Thymus (tissue), 11 donors: ENCODE data around the gene STAC3. TPM values are rescaled to one million over a fixed set of nuclear protein-coding genes. Genes with fewer than 3 reads are reported as not detected.

Experiments used
- DNase-seq, 9 donors: peaks; one replicate each; pipeline ENCODE4 v3.0.0-alpha.2; 2013; ENCODE audit warnings: low spot score in 9 of 9, low read depth in 6 of 9, missing footprints in 1 of 9
- H3K27ac ChIP-seq, 2 donors: one replicate each; pipeline ENCODE4 v1.5.1; 2013; ENCODE audit warnings: control low read depth in 1 of 2, low read depth in 1 of 2, low read length in 1 of 2, mild to moderate bottlenecking in 1 of 2, moderate library complexity in 1 of 2
- H3K27me3 ChIP-seq, 2 donors: one replicate each; pipeline ENCODE4 v1.5.1; 2013; ENCODE audit warnings: low read length in 1 of 2; ENCODE audit not compliant: control insufficient read depth in 2 of 2, insufficient read depth in 1 of 2
- H3K36me3 ChIP-seq, 2 donors: one replicate each; pipeline ENCODE4 v1.5.1; 2013; ENCODE audit warnings: low read length in 1 of 2, mild to moderate bottlenecking in 1 of 2, moderate library complexity in 1 of 2; ENCODE audit not compliant: control insufficient read depth in 2 of 2, insufficient read depth in 2 of 2
- H3K4me1 ChIP-seq, 2 donors: one replicate each; pipeline ENCODE4 v1.5.1; 2013; ENCODE audit warnings: low read length in 2 of 2; ENCODE audit not compliant: control insufficient read depth in 2 of 2, insufficient read depth in 2 of 2
- H3K4me3 ChIP-seq, 2 donors: one replicate each; pipeline ENCODE4 v1.5.1; 2013; ENCODE audit warnings: low read length in 2 of 2, control low read depth in 1 of 2, mild to moderate bottlenecking in 1 of 2
- H3K9me3 ChIP-seq, 2 donors: one replicate each; pipeline ENCODE4 v1.5.1; 2013; ENCODE audit warnings: low read length in 1 of 2, mild to moderate bottlenecking in 1 of 2; ENCODE audit not compliant: control insufficient read depth in 2 of 2, insufficient read depth in 1 of 2
- WGBS: extraction: QIAGEN DNeasy Blood & Tissue Kit; methylation state at CpG from one replicate; pipeline ENCODE4 v1.1.7; 2013; 5-methylcytosine and 5-hydroxymethylcytosine counted together
- polyA plus RNA-seq: library from polyadenylated mRNA; stranded (reverse); fragments of 200-250 nt; gene quantifications from one replicate; pipeline ENCODE4 v1.2.3, GENCODE V29; 2013
- total RNA-seq: library from RNA; stranded (reverse); fragments of 120-200 nt; gene quantifications from one replicate; pipeline ENCODE4 v1.2.4, GENCODE V29; 2013
- donor health status: healthy.

The STAC3 gene
- total and polyA plus RNA-seq, 2 donors: 2.1 to 12.3 TPM

DNA sequence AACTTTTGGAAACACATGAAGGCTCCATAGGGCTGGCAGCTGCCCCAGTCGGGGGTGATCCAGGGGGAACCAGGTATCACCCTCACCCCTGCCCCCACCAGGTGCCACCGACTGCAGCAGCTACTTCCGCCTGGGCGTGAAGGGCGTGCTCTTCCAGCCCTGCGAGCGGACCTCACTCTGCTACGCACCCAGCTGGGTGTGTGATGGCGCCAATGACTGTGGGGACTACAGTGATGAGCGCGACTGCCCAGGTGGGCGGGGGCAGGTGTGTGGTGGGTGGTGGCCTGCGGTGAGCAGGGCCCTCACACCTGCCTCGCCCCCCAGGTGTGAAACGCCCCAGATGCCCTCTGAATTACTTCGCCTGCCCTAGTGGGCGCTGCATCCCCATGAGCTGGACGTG is 56.7 kb downstream of the STAC3 start:
- Histone ChIP-seq H3K4me1 (no peaks in the 10 kb centered on the region), H3K27ac (no peak overlapping the region), H3K27me3 (peaks cover 0 to 11% of the 10 kb centered on the region in 2 donors), H3K4me3 (no peak overlapping the region), H3K9me3 (no peaks in the 10 kb centered on the region), H3K36me3 (no peaks in the 10 kb centered on the region)
- DNase-seq: no peak
- WGBS: 94% methylated on average over 18 of the region's 18 CpGs

DNA sequence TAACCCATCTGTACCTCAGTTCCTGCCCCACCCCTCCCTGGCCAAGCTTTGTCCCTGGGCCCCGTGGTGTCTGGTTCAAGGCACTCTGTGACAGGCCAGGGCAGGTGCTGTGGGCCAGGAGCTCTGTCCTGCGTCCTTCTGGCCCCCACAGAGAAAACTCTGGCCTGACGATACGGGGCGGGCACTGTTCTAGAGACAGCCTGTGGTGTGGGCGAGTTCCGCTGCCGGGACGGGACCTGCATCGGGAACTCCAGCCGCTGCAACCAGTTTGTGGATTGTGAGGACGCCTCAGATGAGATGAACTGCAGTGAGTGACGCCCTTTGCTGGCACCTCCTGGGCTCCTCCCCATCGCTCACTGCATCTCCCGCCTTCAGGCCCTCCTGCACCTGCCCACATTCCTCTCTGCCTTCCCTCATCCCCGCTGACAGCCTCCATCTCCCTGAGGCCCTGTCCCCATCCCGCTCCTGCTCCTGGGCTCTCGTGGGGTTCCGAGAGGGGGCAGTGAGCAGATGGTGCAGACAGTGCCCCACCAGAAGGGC is 57.2 kb downstream of the STAC3 start:
- H3K36me3 ChIP-seq: no peaks in the 10 kb centered on the region
- H3K4me3 ChIP-seq: no peak overlapping the region
- no peak overlapping the region for H3K27ac ChIP-seq
- no peaks in the 10 kb centered on the region for H3K4me1 ChIP-seq
- H3K27me3 ChIP-seq: peaks cover 0 to 11% of the 10 kb centered on the region in 2 donors
- no peaks in the 10 kb centered on the region for H3K9me3 ChIP-seq
- no peak for DNase-seq
- WGBS: 95% methylated on average over 19 of the region's 19 CpGs

Other genes starting within 250 kb of the STAC3 start
- 5.1 TPM for gene ZBTB39, start 244.6 kb downstream of the STAC3 start, total RNA-seq
- gene ZBTB39, start 244.6 kb downstream of the STAC3 start, polyA plus RNA-seq: 3.0 TPM
- 0.76 TPM for gene TAC3, start 234.7 kb downstream of the STAC3 start, total RNA-seq
- 4.3 TPM for gene TAC3, start 234.7 kb downstream of the STAC3 start, polyA plus RNA-seq
- gene MYO1A, start 201.1 kb downstream of the STAC3 start, total RNA-seq: 1.1 TPM
- 0.52 TPM for gene MYO1A, start 201.1 kb downstream of the STAC3 start, polyA plus RNA-seq
- 19.5 TPM for gene NEMP1, start 172.4 kb downstream of the STAC3 start, total RNA-seq
- gene NEMP1, start 172.4 kb downstream of the STAC3 start, polyA plus RNA-seq: 9.5 TPM
- 33.7 TPM for gene NAB2, start 162.1 kb downstream of the STAC3 start, total RNA-seq
- gene NAB2, start 162.1 kb downstream of the STAC3 start, polyA plus RNA-seq: 32.7 TPM
- 70.2 TPM for gene STAT6, start 139.8 kb downstream of the STAC3 start, total RNA-seq
- 236 TPM for gene STAT6, start 139.8 kb downstream of the STAC3 start, polyA plus RNA-seq
- gene LRP1, start 122.7 kb downstream of the STAC3 start, total RNA-seq: 4.5 TPM
- 22.6 TPM for gene LRP1, start 122.7 kb downstream of the STAC3 start, polyA plus RNA-seq
- not detected for gene LRP1-AS, start 103.6 kb downstream of the STAC3 start, total RNA-seq
- gene LRP1-AS, start 103.6 kb downstream of the STAC3 start, polyA plus RNA-seq: not detected
- 0.14 TPM for gene NXPH4, start 34.4 kb downstream of the STAC3 start, total RNA-seq
- gene NXPH4, start 34.4 kb downstream of the STAC3 start, polyA plus RNA-seq: 0.16 TPM
- gene SHMT2, start 21.5 kb downstream of the STAC3 start, total RNA-seq: 63.1 TPM
- 37.0 TPM for gene SHMT2, start 21.5 kb downstream of the STAC3 start, polyA plus RNA-seq
- 12.6 TPM for gene R3HDM2, start 179.9 kb upstream of the STAC3 start, total RNA-seq
- gene R3HDM2, start 179.9 kb upstream of the STAC3 start, polyA plus RNA-seq: 22.4 TPM
- gene INHBC, start 183.6 kb upstream of the STAC3 start, total RNA-seq: not detected
- 0.05 TPM for gene INHBC, start 183.6 kb upstream of the STAC3 start, polyA plus RNA-seq
- gene INHBE, start 204.1 kb upstream of the STAC3 start, total RNA-seq: 0.09 TPM
- gene INHBE, start 204.1 kb upstream of the STAC3 start, polyA plus RNA-seq: 0.14 TPM
- gene GLI1, start 208.6 kb upstream of the STAC3 start, total RNA-seq: 0.85 TPM
- gene GLI1, start 208.6 kb upstream of the STAC3 start, polyA plus RNA-seq: 0.71 TPM
- 71.1 TPM for gene ARHGAP9, start 228.7 kb upstream of the STAC3 start, total RNA-seq
- 165 TPM for gene ARHGAP9, start 228.7 kb upstream of the STAC3 start, polyA plus RNA-seq
- 93.8 TPM for gene MARS1, start 236.9 kb upstream of the STAC3 start, total RNA-seq
- 117 TPM for gene MARS1, start 236.9 kb upstream of the STAC3 start, polyA plus RNA-seq